Measurements from ENCODE around the gene CLEC7A. TPM values are rescaled to one million over a fixed set of nuclear protein-coding genes. Genes with fewer than 3 reads are reported as not detected.

CLEC7A gene
- total RNA-seq, 2 experiments from 2014 or later, result not detected

- ChIA-PET POLR2A (no interaction called here), CTCF (interaction anchor here (0.6 to 1.0 kb wide), 3 partner anchors 22 to 398 kb away, joined by 3 to 4 read pairs (median 4); no protein-coding TSS in a partner anchor)
Measured at GRCh38 chr12:10147714-10148403, 17.9 kb upstream of the CLEC7A start.

GRCh38 chr12:10142976-10143589 lies 13.1 kb upstream of the CLEC7A start:
- ChIA-PET CTCF (interaction anchor here (0.7 to 0.9 kb wide), 2 partner anchors 8 to 109 kb away, joined by 3 to 4 read pairs; no protein-coding TSS in a partner anchor), POLR2A (no interaction called here)

GRCh38 chr12:10140001-10140400 lies 10.0 kb upstream of the CLEC7A start:
- POLR2A ChIA-PET, result no interaction called here
- CTCF ChIA-PET, result interaction anchor here (1.0 to 2.4 kb wide), 6 partner anchors 106 to 397 kb away, joined by 3 to 13 read pairs (median 3); partner anchors contain the start of gene CLEC12B

- ChIA-PET CTCF (interaction anchor here (0.7 to 1.3 kb wide), 3 partner anchors 105 to 386 kb away, joined by 3 to 4 read pairs (median 4); no protein-coding TSS in a partner anchor), POLR2A (no interaction called here)
Measured at GRCh38 chr12:10136637-10137205, 6.7 kb upstream of the CLEC7A start.

- ChIA-PET CTCF (interaction anchor here (1.2 kb wide), 1 partner anchor 8 kb away, joined by 3 read pairs; no protein-coding TSS in a partner anchor), POLR2A (no interaction called here)
Measured at GRCh38 chr12:10135126-10135525, 5.1 kb upstream of the CLEC7A start.

GRCh38 chr12:10132850-10133370 lies 2.9 kb upstream of the CLEC7A start:
- ChIA-PET CTCF (interaction anchor here (0.6 kb wide), 1 partner anchor 1589 kb away, joined by 3 read pairs; no protein-coding TSS in a partner anchor), POLR2A (no interaction called here)

- POLR2A ChIA-PET, result no interaction called here
- CTCF ChIA-PET, result interaction anchor here (1.6 kb wide), 1 partner anchor 317 kb away, joined by 8 read pairs; no protein-coding TSS in a partner anchor
Measured at GRCh38 chr12:10131111-10131690, 1.2 kb upstream of the CLEC7A start.

GRCh38 chr12:10128687-10129086 lies 1.3 kb downstream of the CLEC7A start:
- POLR2A ChIA-PET, result no interaction called here
- CTCF ChIA-PET, result no interaction called here

GRCh38 chr12:10126413-10126812 lies 3.6 kb downstream of the CLEC7A start:
- ChIA-PET CTCF (interaction anchor here (0.6 kb wide), 1 partner anchor 22 kb away, joined by 4 read pairs; no protein-coding TSS in a partner anchor), POLR2A (no interaction called here)

GRCh38 chr12:10122689-10123088 lies 7.3 kb downstream of the CLEC7A start:
- CTCF ChIA-PET, result no interaction called here
- POLR2A ChIA-PET, result no interaction called here

GRCh38 chr12:10121278-10121677 lies 8.7 kb downstream of the CLEC7A start:
- POLR2A ChIA-PET, result no interaction called here
- CTCF ChIA-PET, result no interaction called here

- POLR2A ChIA-PET, result no interaction called here
- CTCF ChIA-PET, result no interaction called here
Measured at GRCh38 chr12:10119066-10119465, 10.9 kb downstream of the CLEC7A start.

- POLR2A ChIA-PET, result no interaction called here
- CTCF ChIA-PET, result no interaction called here
Measured at GRCh38 chr12:10115890-10116289, 14.1 kb downstream of the CLEC7A start.

- ChIA-PET POLR2A (no interaction called here), CTCF (no interaction called here)
Measured at GRCh38 chr12:10115311-10115710, 14.7 kb downstream of the CLEC7A start.

GRCh38 chr12:10113920-10114319 lies 16.1 kb downstream of the CLEC7A start:
- CTCF ChIA-PET, result no interaction called here
- POLR2A ChIA-PET, result no interaction called here

GRCh38 chr12:10113075-10113474 lies 16.9 kb downstream of the CLEC7A start:
- ChIA-PET CTCF (no interaction called here), POLR2A (no interaction called here)

GRCh38 chr12:10111451-10111850 lies 18.5 kb downstream of the CLEC7A start:
- CTCF ChIA-PET, result no interaction called here
- POLR2A ChIA-PET, result no interaction called here

GRCh38 chr12:10110256-10110844 lies 19.6 kb downstream of the CLEC7A start:
- CTCF ChIA-PET, result no interaction called here
- POLR2A ChIA-PET, result no interaction called here

GRCh38 chr12:10102322-10102721 lies 27.7 kb downstream of the CLEC7A start:
- POLR2A ChIA-PET, result no interaction called here

GRCh38 chr12:10101648-10102220 lies 28.3 kb downstream of the CLEC7A start:
- ChIA-PET POLR2A (no interaction called here), CTCF (no interaction called here)

More at GRCh38 chr12:10102322-10102721, 27.7 kb downstream of the CLEC7A start:
- CTCF ChIA-PET, result no interaction called here
